ENCODE data around the gene SETD2. TPM values are rescaled to one million over a fixed set of nuclear protein-coding genes. Genes with fewer than 3 reads are reported as not detected.

Gene SETD2
- total and polyA plus RNA-seq, 2 experiments from 2014 or later: 11.9 to 37.8 TPM

DNA sequence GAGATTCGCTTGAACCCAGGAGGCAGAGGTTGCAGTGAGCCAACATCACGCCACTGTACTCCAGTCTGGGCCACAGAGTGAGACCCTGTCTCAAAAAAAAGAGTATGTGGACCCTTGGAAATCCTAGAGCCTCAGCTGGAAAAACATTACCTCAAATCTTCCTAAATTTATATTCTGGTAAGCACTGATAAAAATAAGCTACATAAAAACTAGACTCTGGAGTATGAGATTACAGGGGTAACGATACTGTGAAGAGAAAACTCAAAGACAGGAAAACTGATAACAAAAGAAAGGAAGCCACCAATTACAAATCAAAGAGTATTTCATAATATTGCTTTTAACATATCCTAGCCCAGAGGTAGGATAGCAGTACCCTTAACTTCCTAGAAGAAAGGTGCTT, 30.3 kb downstream of the SETD2 start:
- Histone ChIP-seq H3K27ac (no peak overlapping the region), H3K36me3 (replicated peaks; ENCODE audit: insufficient read depth, low read depth) (no peaks in the 10 kb centered on the region), H3K27me3 (no peaks in the 10 kb centered on the region), H3K4me2 (no peak overlapping the region), H3K9me3 (ENCODE audit: low read depth) (no peaks in the 10 kb centered on the region), H4K20me1 (ENCODE audit: insufficient read depth, poor library complexity, severe bottlenecking) (peaks cover 98% of the 10 kb centered on the region), H3K9me2 (replicated peaks; ENCODE audit: insufficient read depth) (no peaks in the 10 kb centered on the region), H3K4me3 (no peak overlapping the region), H3K79me2 (peaks cover 100% of the 10 kb centered on the region), H2AFZ (no peak overlapping the region), H3K4me1 (ENCODE audit: insufficient read depth) (no peaks in the 10 kb centered on the region)
- TF ChIP-seq EZH2 (IDR thresholded peaks at IDR 0.05; ENCODE audit: borderline replicate concordance): no peak
- WGBS (ENCODE audit: low lambda C conversion rate, missing lambda C conversion rate): 95% methylated on average over 3 of the region's 3 CpGs
- no peak for DNase-seq (ENCODE audit: low spot score)

DNA sequence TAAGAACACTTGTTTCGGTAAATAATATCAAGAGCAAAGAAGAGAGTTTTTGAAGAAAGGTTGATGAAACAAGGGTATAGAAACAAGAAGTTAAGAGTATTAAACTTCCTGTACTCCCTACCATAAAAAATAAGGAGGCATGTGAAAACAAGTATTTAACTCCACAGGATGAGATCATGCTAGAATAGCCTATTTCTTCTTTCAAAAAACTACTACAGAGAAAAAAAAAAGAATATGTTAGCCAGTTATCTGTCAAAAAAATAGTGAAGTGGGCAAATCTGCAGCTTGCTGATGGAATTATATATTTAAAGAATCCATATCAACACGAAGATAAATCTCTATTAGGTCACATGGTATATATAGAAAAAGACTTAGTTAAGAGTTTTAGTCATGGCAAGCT, 33.4 kb downstream of the SETD2 start:
- Histone ChIP-seq H3K79me2 (peaks cover 100% of the 10 kb centered on the region), H3K9me2 (replicated peaks; ENCODE audit: insufficient read depth) (no peaks in the 10 kb centered on the region), H2AFZ (no peak overlapping the region), H3K27me3 (no peaks in the 10 kb centered on the region), H3K9me3 (ENCODE audit: low read depth) (no peaks in the 10 kb centered on the region), H3K4me1 (ENCODE audit: insufficient read depth) (no peaks in the 10 kb centered on the region), H3K4me2 (no peak overlapping the region), H3K4me3 (no peak overlapping the region), H3K36me3 (replicated peaks; ENCODE audit: insufficient read depth, low read depth) (no peaks in the 10 kb centered on the region), H4K20me1 (ENCODE audit: insufficient read depth, poor library complexity, severe bottlenecking) (peaks cover 97% of the 10 kb centered on the region), H3K27ac (no peak overlapping the region)
- 91% methylated on average over 2 of the region's 2 CpGs for WGBS (ENCODE audit: low lambda C conversion rate, missing lambda C conversion rate)
- DNase-seq (ENCODE audit: low spot score): no peak
- TF ChIP-seq EZH2phosphoT487 (IDR thresholded peaks at IDR 0.05; ENCODE audit: low read depth, severe bottlenecking, unreplicated experiment): no peak
- no peak for TF ChIP-seq EZH2 (IDR thresholded peaks at IDR 0.05; ENCODE audit: borderline replicate concordance)
- TF ChIP-seq, protein P1, sequence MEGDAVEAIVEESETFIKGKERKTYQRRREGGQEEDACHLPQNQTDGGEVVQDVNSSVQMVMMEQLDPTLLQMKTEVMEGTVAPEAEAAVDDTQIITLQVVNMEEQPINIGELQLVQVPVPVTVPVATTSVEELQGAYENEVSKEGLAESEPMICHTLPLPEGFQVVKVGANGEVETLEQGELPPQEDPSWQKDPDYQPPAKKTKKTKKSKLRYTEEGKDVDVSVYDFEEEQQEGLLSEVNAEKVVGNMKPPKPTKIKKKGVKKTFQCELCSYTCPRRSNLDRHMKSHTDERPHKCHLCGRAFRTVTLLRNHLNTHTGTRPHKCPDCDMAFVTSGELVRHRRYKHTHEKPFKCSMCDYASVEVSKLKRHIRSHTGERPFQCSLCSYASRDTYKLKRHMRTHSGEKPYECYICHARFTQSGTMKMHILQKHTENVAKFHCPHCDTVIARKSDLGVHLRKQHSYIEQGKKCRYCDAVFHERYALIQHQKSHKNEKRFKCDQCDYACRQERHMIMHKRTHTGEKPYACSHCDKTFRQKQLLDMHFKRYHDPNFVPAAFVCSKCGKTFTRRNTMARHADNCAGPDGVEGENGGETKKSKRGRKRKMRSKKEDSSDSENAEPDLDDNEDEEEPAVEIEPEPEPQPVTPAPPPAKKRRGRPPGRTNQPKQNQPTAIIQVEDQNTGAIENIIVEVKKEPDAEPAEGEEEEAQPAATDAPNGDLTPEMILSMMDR (IDR thresholded peaks at IDR 0.05; ENCODE audit: poor library complexity): no peak

DNA sequence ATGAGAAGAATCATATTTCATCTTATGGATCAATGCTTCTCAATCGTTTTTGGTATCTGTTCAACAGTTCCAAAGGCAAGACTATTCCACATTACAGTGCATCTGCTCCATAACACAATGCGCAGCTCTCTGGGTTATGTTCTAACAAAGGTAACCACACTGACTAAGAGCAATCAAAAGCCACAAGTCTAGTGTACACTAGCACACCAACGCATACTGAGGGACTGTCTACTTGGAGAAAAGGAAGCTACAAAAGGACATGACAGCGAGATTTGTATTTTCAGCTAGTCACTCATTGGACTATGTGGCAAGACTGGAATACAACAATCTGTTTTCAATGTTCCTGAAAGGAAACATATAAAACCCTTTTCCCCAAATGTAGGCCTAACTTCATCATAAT, 35.8 kb downstream of the SETD2 start:
- H2AFZ ChIP-seq: no peak overlapping the region
- TF ChIP-seq EZH2phosphoT487 (IDR thresholded peaks at IDR 0.05; ENCODE audit: low read depth, severe bottlenecking, unreplicated experiment): no peak
- TF ChIP-seq, protein P1 (IDR thresholded peaks at IDR 0.05; ENCODE audit: poor library complexity): no peak
- DNase-seq (ENCODE audit: low spot score): no peak
- no peaks in the 10 kb centered on the region for H3K27me3 ChIP-seq
- no peaks in the 10 kb centered on the region for H3K9me3 ChIP-seq (ENCODE audit: low read depth)
- H3K4me2 ChIP-seq: no peak overlapping the region
- H3K4me3 ChIP-seq: no peak overlapping the region
- H3K9me2 ChIP-seq (replicated peaks; ENCODE audit: insufficient read depth): no peaks in the 10 kb centered on the region
- H3K79me2 ChIP-seq: peaks cover 99% of the 10 kb centered on the region
- H3K27ac ChIP-seq: no peak overlapping the region
- no peaks in the 10 kb centered on the region for H3K36me3 ChIP-seq (replicated peaks; ENCODE audit: insufficient read depth, low read depth)
- H4K20me1 ChIP-seq (ENCODE audit: insufficient read depth, poor library complexity, severe bottlenecking): peaks cover 77% of the 10 kb centered on the region
- 91% methylated on average over 4 of the region's 4 CpGs for WGBS (ENCODE audit: low lambda C conversion rate, missing lambda C conversion rate)
- H3K4me1 ChIP-seq (ENCODE audit: insufficient read depth): no peaks in the 10 kb centered on the region

DNA sequence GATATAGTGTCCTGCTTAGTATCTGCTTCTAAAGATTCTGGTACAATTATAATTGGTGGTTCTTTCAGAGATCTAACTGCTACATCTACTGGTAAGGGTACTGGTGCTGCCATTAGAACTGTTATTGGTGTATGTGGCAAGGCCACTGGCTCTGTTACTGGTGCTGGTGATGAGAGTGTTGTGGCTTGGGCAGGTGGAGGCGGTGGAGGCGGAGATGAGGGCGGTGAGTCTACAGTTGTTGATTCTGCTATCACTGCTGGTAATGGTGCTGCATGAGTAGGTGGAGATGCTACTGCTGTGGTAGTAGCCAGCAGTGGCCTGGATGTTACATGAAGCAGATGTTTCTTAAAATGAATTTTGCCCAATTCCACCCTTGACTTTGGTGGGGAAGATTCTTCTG, 40.1 kb downstream of the SETD2 start:
- Histone ChIP-seq H3K79me2 (peaks cover 90% of the 10 kb centered on the region), H3K27ac (no peak overlapping the region), H3K9me3 (ENCODE audit: low read depth) (no peaks in the 10 kb centered on the region), H3K4me3 (no peak overlapping the region), H3K36me3 (replicated peaks; ENCODE audit: insufficient read depth, low read depth) (no peaks in the 10 kb centered on the region), H3K9me2 (replicated peaks; ENCODE audit: insufficient read depth) (no peaks in the 10 kb centered on the region), H2AFZ (no peak overlapping the region), H3K27me3 (no peaks in the 10 kb centered on the region), H3K4me2 (no peak overlapping the region), H3K4me1 (ENCODE audit: insufficient read depth) (no peaks in the 10 kb centered on the region), H4K20me1 (ENCODE audit: insufficient read depth, poor library complexity, severe bottlenecking) (peaks cover 34% of the 10 kb centered on the region)
- TF ChIP-seq, protein P1 (IDR thresholded peaks at IDR 0.05; ENCODE audit: poor library complexity): no peak
- TF ChIP-seq EZH2phosphoT487 (IDR thresholded peaks at IDR 0.05; ENCODE audit: low read depth, severe bottlenecking, unreplicated experiment) (no peak), EZH2 (IDR thresholded peaks at IDR 0.05; ENCODE audit: borderline replicate concordance) (no peak)
- WGBS (ENCODE audit: low lambda C conversion rate, missing lambda C conversion rate): 98% methylated on average over 3 of the region's 3 CpGs
- DNase-seq (ENCODE audit: low spot score): no peak
